HG03196 (cell line): ENCODE data around the gene ZNF423.
"Not testable (repeated sequence)": the region's sequence is repeated elsewhere in the genome, so short reads cannot be mapped to it uniquely, and the experiment has no call there.

Experiments used
- ATAC-seq: cut with Tn5 transposase; IDR thresholded peaks from one replicate; pipeline ENCODE4 v1.9.1; 2021; ENCODE audit not compliant: unreplicated experiment

ZNF423 gene

GRCh38 chr16:49564496-49565229, 291.2 kb downstream of the ZNF423 start:
- no peak for ATAC-seq

DNA sequence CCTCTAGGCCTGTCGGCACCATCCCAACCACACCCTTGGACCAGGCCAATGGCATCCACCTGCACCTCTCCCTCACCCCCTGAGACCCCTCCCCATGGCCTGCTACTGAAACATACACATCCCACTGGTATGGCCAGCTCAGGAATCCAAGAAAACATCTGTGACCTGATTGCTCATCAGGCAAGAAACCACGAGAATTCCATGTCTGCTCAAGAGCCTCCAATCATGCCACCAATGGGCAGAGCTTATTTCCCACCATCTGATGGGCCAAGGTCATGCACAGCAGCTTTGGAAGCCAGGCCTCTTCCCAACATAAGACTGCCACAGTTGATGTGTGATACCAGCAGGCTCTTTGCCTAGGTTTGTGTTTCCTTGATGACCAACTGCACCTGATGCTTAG, 292.2 kb downstream of the ZNF423 start:
- ATAC-seq: no peak

GRCh38 chr16:49562894-49563293, 293.0 kb downstream of the ZNF423 start:
- ATAC-seq: not testable (repeated sequence)

DNA sequence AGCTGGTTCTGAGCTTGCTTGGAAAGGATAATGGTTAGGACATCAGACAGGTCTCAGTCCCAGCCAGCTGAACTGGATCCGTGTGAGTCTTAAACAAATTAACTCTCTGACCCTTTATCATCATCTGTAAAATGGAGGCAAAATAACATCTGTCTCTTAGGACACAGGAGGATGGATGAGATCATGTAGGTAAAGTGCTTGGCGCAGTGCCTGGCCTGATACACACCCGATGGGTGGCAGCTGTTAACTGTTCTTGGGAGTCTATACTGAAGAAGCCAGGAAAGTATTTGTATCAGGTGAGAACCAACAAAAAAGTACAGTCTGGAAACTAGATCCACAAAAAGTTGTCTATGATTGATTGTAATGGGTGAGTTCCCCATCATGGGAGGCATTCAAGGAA, 293.7 kb downstream of the ZNF423 start:
- no peak for ATAC-seq

- no peak for ATAC-seq
These were observed 295.7 kb downstream of the ZNF423 start for GRCh38 chr16:49560004-49560830.

- ATAC-seq: no peak
These were observed 296.7 kb downstream of the ZNF423 start for GRCh38 chr16:49559242-49559641.

DNA sequence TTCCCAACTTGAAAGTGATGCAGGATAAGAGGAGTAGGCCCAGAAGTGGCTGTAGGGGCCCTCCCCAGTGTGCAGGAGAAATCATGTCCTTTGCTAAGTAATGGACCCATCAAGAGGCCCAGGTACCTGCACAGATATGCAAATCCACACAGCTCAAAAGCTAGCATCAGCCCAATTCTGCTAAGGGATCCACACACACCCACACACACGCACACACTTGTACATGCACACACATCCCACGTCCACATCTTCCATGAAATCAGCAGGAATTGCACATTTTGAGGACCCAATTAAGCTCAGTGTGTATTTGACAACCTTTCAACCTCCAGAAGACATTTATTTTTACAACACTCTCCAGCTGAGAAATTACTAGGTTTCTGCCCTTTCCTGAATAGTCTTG, 297.5 kb downstream of the ZNF423 start:
- ATAC-seq: no peak

DNA sequence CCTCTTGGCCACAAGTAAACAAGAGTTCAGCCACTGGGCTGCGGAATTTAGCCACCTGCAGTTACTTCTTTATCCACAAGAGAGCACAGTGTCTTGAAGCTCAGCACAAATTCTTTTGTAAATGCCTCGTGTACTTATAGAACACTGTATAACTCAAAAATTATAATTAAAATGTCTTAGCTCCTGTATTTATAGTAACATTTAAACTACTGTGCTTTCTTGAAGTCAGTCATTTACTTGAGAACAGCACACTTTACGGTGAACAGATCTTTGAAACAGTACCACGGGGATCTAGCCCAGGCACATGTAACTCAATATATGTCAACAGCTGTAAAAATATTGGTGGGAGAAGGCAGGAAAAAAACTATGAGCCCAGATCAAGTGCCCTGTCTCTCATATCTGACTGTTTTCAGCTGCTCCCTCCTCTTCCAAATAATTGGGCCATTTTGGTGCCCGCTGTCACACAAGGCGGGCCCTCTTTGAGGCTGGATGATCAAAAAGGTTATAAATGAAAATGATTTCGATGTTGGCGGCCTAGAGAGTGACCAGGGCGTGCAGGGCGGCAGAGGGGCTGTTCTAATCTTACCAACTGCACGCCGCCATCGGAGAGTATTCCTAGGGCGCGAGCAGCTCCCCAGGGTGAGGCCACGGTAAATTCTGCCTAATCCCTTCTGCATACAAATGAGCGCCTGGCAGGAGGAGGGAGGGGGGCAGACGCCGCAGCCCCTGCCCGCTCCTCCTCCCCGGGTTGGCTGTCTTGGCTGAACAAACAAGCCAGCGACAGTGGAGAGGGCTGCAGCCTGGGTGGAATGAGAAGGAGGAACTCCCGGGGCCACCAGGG, 299.1 kb downstream of the ZNF423 start:
- ATAC-seq: no peak

GRCh38 chr16:49556249-49556605, 299.7 kb downstream of the ZNF423 start:
- ATAC-seq: no peak

- ATAC-seq: no peak
These were observed 301.2 kb downstream of the ZNF423 start for GRCh38 chr16:49554681-49555080.

- no peak for ATAC-seq
These were observed 303.5 kb downstream of the ZNF423 start for GRCh38 chr16:49552313-49552928.

DNA sequence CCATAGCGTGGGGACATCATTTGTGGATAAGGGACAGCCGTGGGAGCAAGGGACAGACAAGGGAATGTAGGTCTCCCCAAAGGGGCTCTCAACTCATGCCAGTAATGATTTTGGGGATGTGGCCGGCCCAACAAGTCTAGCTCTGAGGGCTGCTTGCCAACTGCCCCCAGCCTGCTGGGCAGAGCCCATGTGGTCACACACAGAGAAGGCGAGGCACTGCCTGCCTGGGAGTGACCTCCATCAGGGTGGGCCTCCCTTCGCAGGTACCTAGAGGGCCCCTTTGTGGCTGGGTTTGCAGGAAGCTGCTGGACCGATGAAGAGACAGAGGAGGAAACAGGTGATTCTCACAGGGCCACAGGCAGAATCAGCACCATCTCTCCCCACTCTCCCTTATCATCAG, 305.2 kb downstream of the ZNF423 start:
- no peak for ATAC-seq

DNA sequence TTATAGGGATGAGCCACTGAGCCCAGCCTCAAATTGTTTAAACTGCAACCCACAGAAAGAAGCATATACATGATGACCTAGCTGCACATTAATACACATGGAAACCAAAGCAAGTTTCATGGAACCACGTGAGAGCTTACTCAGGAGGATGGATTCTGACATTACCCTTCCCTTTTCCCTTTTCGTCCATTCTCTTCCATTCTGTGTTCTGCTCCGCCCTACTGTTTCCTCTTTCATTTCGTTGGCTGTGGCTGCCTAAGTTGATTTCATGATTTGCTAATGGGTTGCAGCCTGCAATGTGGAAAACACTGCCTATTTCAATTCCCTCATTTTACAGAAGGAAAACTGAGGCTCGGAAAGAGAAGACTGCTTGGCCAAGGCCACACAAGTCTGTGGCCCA, 305.8 kb downstream of the ZNF423 start:
- no peak for ATAC-seq

- ATAC-seq: no peak
These were observed 307.5 kb downstream of the ZNF423 start for GRCh38 chr16:49548325-49548970.

- no peak for ATAC-seq
These were observed 308.5 kb downstream of the ZNF423 start for GRCh38 chr16:49547448-49547847.

DNA sequence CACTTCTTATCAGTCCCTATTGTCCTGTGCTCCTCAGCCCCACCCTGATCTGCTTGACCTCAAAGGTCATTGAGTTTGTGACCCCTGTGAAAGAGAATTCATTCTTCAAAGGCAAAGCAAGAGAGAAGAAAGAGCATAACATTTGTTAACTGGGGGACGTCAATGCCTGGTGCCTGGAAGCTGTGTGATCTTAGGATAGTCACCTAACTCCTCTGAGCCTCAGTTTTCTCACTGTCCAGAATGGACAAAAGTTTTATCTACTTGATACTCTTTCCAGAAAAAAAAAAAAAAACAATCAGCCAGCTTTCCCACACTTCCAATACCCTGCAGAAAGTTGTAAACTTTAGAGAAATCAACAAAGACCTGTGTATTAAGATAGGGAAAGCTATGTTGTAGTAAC, 309.2 kb downstream of the ZNF423 start:
- ATAC-seq: no peak

DNA sequence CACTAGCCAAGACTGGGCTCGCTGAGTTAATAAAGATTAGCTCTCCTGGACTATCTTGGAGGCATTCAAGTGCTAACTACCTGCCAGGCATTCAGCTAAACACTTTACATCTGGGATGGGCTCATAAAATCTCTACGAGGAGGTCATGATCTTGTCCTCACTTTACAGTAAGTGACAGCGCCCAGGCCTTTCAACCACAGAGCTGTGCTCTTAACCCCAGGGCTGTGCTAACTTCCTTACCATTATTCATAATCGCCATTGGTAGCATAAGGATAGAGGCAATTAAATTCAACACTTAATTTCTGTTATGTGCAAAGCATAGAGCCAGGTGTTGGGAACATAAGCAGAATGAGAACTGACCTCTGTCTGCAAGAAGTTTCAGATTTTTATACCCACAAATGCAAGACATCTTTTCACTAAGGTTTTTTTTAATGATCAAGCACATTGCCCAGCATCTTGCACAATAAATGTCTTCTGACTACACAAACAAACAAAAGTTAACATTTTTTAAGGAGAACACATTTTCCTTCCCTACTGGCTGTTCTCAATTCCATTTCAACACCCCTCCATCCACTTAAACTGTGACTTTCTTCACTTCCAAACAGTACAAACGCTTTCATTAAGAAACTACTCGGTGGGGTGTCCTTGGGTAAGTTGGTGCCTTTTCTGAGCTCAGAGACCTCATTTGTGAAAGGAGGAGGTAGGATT, 310.0 kb downstream of the ZNF423 start:
- ATAC-seq: no peak

DNA sequence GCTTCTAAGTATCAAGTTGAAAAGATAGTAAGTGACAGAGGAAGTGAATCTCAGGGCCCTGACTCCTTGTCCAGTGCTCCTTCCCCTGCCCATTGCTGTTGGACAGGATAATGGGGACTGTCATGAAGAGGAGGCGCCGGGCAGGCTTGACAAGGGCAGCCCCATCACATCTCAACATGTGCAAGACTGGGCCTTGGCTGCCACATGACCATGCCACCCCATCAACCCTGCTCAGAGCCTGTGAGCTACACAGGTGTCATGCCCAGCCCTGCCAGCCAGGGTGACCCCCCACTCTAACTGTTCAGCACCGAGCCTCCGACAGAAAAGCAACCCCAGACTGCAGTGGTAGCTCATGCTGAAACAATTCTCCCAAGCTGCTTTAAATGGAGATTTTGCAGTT, 310.7 kb downstream of the ZNF423 start:
- ATAC-seq: no peak

GRCh38 chr16:49544828-49545227, 311.1 kb downstream of the ZNF423 start:
- ATAC-seq: no peak

GRCh38 chr16:49543631-49543946, 312.3 kb downstream of the ZNF423 start:
- ATAC-seq: no peak
